Neural progenitor cell (in vitro differentiated cells): Measurements from ENCODE around the gene CRY1. TPM values are rescaled to one million over a fixed set of nuclear protein-coding genes. Genes with fewer than 3 reads are reported as not detected.

Experiments used
- DNase-seq: peaks from one replicate; pipeline ENCODE4 v3.0.0-alpha.2; 2016; ENCODE audit warnings: low spot score
- H2AFZ ChIP-seq: fragments of 200-600 bp; sonication (generic); replicated peaks from 2 replicates; pipeline ENCODE4 v1.6.1; 2016; ENCODE audit warnings: antibody characterized with exemption
- H3F3A ChIP-seq: fragments of 200-600 bp; sonication (generic); 2 replicates; pipeline ENCODE4 v1.6.1; 2016; ENCODE audit warnings: antibody characterized with exemption, low read depth
- H3K27ac ChIP-seq: fragments of 200-600 bp; sonication (generic); 2 replicates; pipeline ENCODE4 v1.5.1; 2016; ENCODE audit warnings: mild to moderate bottlenecking
- H3K27me3 ChIP-seq: fragments of 200-600 bp; sonication (generic); 2 replicates; pipeline ENCODE4 v1.6.1; 2016; ENCODE audit warnings: mild to moderate bottlenecking, moderate library complexity
- H3K36me3 ChIP-seq: fragments of 200-600 bp; sonication (generic); 2 replicates; pipeline ENCODE4 v1.5.1; 2016
- H3K4me1 ChIP-seq: fragments of 200-600 bp; sonication (generic); 2 replicates; pipeline ENCODE4 v1.6.1; 2016; ENCODE audit warnings: mixed run types
- H3K4me2 ChIP-seq: fragments of 200-600 bp; sonication (generic); 2 replicates; pipeline ENCODE4 v1.6.1; 2016
- H3K4me3 ChIP-seq: fragments of 200-600 bp; sonication (generic); 2 replicates; pipeline ENCODE4 v1.5.1; 2016
- H3K79me2 ChIP-seq: fragments of 200-600 bp; sonication (generic); 2 replicates; pipeline ENCODE4 v1.6.1; 2016; ENCODE audit warnings: low read depth
- H3K9ac ChIP-seq: fragments of 200-600 bp; sonication (generic); 2 replicates; pipeline ENCODE4 v1.6.1; 2016
- H3K9me3 ChIP-seq: fragments of 200-600 bp; sonication (generic); 2 replicates; pipeline ENCODE4 v1.5.1; 2016; ENCODE audit warnings: low read depth
- H4K20me1 ChIP-seq: fragments of 200-600 bp; sonication (generic); 2 replicates; pipeline ENCODE4 v1.6.1; 2016; ENCODE audit warnings: low read depth
- H3K27ac Mint-ChIP-seq: 3 replicates; pipeline ENCODE4 v1.8.0; 2021; ENCODE audit warnings: mixed read lengths
- H3K27me3 Mint-ChIP-seq: 2 replicates; pipeline ENCODE4 v1.8.0; 2022; ENCODE audit warnings: low read depth, mild to moderate bottlenecking, inconsistent platforms, moderate library complexity, mixed read lengths; ENCODE audit not compliant: insufficient read depth
- H3K36me3 Mint-ChIP-seq: 3 replicates; pipeline ENCODE4 v1.8.0; 2021; ENCODE audit warnings: mixed read lengths
- H3K4me1 Mint-ChIP-seq: 3 replicates; pipeline ENCODE4 v1.8.0; 2021; ENCODE audit warnings: mixed read lengths
- H3K4me3 Mint-ChIP-seq: 3 replicates; pipeline ENCODE4 v1.8.0; 2021; ENCODE audit warnings: mild to moderate bottlenecking, moderate library complexity, mixed read lengths
- H3K9me3 Mint-ChIP-seq: 3 replicates; pipeline ENCODE4 v1.8.0; 2020; ENCODE audit warnings: mixed read lengths
- EZH2 ChIP-seq: fragments of 200-600 bp; sonication (generic); IDR thresholded peaks from 2 replicates; pipeline ENCODE4 v1.6.1; 2017; ENCODE audit warnings: antibody characterized with exemption, mild to moderate bottlenecking, moderate library complexity
- EZH2phosphoT487 ChIP-seq: fragments of 200-600 bp; sonication (generic); IDR thresholded peaks from 2 replicates; pipeline ENCODE4 v1.6.1; 2017; ENCODE audit warnings: antibody characterized with exemption
- total RNA-seq: library from RNA; depleted of rRNA; stranded (reverse); fragments of >200 nt; gene quantifications from 2 replicates; pipeline ENCODE4 v1.2.3, GENCODE V29; 2015; ENCODE audit warnings: low replicate concordance
- TF ChIP-seq, protein P1 (sequence below): fragments of 200-600 bp; sonication (generic); IDR thresholded peaks from 2 replicates; pipeline ENCODE4 v1.5.1; 2017; ENCODE audit warnings: antibody characterized with exemption, mild to moderate bottlenecking

Gene CRY1
- total RNA-seq, 1 donor from 2014 or later = 51.3 TPM

DNA sequence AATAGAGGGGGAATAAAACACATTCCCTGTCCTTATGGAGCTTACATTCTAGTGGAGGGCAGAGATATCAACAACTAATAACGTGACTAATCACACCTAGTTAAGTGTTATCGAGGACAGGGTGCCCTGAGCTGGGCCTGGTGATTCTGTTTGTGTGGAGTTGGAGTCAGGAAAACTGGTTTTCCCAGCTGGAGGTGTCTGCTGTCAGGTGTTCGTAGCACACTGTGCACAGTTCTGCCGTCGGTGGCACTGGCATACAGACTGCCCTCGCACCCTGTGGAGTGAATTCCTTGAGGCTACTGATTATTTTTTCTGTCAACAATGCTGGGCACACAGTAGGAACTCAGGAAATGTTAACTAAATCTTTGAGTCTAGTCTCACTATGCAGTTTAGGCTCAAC lies 105.5 kb downstream of the CRY1 start:
- H3K4me1 Mint-ChIP-seq = peaks cover 15% of the 10 kb centered on the region
- Histone ChIP-seq H2AFZ (peak overlapping the region; percentile 20), H3K4me2 (peak overlapping the region; percentile 81)

DNA sequence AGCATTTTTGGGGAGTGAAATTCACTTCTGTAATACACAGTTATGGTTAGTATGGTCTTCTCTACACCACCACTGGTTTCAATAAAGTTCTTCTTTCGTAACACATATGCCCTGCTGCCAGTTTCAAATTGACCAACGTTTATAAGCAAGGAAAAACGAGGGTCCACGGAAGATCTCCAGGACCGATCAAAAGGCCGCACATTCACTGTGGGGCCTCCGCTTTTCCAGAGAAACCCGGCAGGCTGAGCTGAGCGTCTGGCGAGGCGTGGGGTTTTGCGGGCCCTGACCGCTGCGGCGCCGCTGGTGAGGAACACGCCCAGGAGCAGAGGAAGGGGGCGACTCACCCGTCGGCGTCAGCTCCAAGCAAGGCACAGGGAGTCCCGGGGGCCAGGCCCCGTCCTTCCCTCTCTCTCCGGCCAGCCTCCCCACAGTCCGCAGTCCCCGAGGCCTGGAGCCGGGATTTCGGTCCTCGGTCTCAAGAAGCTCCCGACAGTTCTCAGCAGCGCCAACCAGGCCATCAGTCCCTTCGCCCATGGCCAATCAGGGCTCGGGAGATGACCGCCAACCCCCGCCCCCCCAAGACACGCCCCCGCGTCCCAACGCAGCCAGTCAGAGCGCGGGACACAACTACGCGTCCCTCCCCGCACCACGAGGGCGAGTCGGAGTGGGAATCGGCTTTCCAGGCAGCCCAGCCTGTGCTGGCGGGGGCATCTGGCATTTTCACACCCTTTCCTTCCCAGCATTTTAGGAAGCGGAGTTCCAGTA lies 106.5 kb downstream of the CRY1 start, which contains the start of gene MTERF2:
Gene MTERF2, minus strand, starts transcription at position 522 of the 765 bp plus-strand sequence. CDS start 8,432 bp downstream, outside the sequence.
- no peak within 1 kb of the TSS for H3K27ac ChIP-seq
- peak within 1 kb of the TSS; percentile 81 for H2AFZ ChIP-seq
- Mint-ChIP-seq H3K36me3 (peaks cover 16% of the 10 kb centered on the region), H3K4me1 (peaks cover 15% of the 10 kb centered on the region), H3K9me3 (no peaks in the 10 kb centered on the region), H3K27ac (peak within 1 kb of the TSS; percentile 87), H3K4me3 (peak within 1 kb of the TSS; percentile 93), H3K27me3 (peaks cover 2% of the 10 kb centered on the region)
- TF ChIP-seq, protein P1, sequence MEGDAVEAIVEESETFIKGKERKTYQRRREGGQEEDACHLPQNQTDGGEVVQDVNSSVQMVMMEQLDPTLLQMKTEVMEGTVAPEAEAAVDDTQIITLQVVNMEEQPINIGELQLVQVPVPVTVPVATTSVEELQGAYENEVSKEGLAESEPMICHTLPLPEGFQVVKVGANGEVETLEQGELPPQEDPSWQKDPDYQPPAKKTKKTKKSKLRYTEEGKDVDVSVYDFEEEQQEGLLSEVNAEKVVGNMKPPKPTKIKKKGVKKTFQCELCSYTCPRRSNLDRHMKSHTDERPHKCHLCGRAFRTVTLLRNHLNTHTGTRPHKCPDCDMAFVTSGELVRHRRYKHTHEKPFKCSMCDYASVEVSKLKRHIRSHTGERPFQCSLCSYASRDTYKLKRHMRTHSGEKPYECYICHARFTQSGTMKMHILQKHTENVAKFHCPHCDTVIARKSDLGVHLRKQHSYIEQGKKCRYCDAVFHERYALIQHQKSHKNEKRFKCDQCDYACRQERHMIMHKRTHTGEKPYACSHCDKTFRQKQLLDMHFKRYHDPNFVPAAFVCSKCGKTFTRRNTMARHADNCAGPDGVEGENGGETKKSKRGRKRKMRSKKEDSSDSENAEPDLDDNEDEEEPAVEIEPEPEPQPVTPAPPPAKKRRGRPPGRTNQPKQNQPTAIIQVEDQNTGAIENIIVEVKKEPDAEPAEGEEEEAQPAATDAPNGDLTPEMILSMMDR = no peak
- TF ChIP-seq EZH2phosphoT487 (no peak), EZH2 (no peak)
- H3F3A ChIP-seq = peaks cover 16% of the 10 kb centered on the region
- H3K4me3 ChIP-seq = peak within 1 kb of the TSS; percentile 61
- H3K36me3 ChIP-seq = peaks cover 9% of the 10 kb centered on the region
- peak; percentile 97 for DNase-seq
- peak within 1 kb of the TSS; percentile 81 for H3K4me2 ChIP-seq
- no peaks in the 10 kb centered on the region for H4K20me1 ChIP-seq
- H3K9ac ChIP-seq = peak within 1 kb of the TSS; percentile 39
- no peaks in the 10 kb centered on the region for H3K9me3 ChIP-seq
- H3K79me2 ChIP-seq = peaks cover 7% of the 10 kb centered on the region
- no peaks in the 10 kb centered on the region for H3K27me3 ChIP-seq
- peaks cover 17% of the 10 kb centered on the region for H3K4me1 ChIP-seq

More for the DNA sequence above, 105.5 kb downstream of the CRY1 start:
- Mint-ChIP-seq H3K9me3 (no peaks in the 10 kb centered on the region), H3K27ac (no peak overlapping the region), H3K27me3 (peaks cover 2% of the 10 kb centered on the region), H3K36me3 (peaks cover 16% of the 10 kb centered on the region), H3K4me3 (peak overlapping the region; percentile 93)
- no peaks in the 10 kb centered on the region for H4K20me1 ChIP-seq
- H3F3A ChIP-seq = peaks cover 16% of the 10 kb centered on the region
- no peaks in the 10 kb centered on the region for H3K27me3 ChIP-seq
- peaks cover 4% of the 10 kb centered on the region for H3K36me3 ChIP-seq
- peaks cover 7% of the 10 kb centered on the region for H3K79me2 ChIP-seq
- TF ChIP-seq EZH2phosphoT487 = no peak
- TF ChIP-seq EZH2 = no peak
- TF ChIP-seq, protein P1 = no peak
- no peaks in the 10 kb centered on the region for H3K9me3 ChIP-seq
- peak; percentile 34 for DNase-seq
- no peak overlapping the region for H3K9ac ChIP-seq
- H3K27ac ChIP-seq = no peak overlapping the region
- H3K4me1 ChIP-seq = peaks cover 17% of the 10 kb centered on the region
- H3K4me3 ChIP-seq = peak overlapping the region; percentile 61

DNA sequence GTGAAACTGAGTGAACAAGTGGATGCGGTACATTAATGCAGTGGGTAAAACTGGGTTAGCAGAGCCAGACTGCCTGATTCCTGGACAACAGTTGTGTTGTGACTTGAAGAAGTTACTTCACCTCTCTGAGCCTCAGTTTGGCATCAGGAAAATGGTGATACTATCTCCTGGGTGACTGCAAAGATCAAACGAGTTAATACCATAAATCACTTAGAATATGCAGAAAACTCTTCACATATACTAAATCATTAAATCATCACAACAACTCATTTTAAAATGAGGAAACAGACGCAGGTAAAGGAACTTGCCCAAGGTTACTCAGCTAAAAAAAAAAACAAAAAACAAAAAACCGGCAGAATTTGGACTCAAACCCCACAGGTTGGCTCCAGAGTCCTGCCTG lies 107.2 kb downstream of the CRY1 start:
- Histone ChIP-seq H3F3A (peaks cover 16% of the 10 kb centered on the region), H3K4me2 (peak overlapping the region; percentile 81), H4K20me1 (no peaks in the 10 kb centered on the region), H3K27ac (no peak overlapping the region), H3K79me2 (peaks cover 7% of the 10 kb centered on the region), H3K4me1 (peaks cover 17% of the 10 kb centered on the region), H3K9ac (peak overlapping the region; percentile 39), H3K36me3 (peaks cover 9% of the 10 kb centered on the region), H3K9me3 (no peaks in the 10 kb centered on the region), H2AFZ (no peak overlapping the region), H3K27me3 (no peaks in the 10 kb centered on the region), H3K4me3 (peak overlapping the region; percentile 61)
- peaks cover 15% of the 10 kb centered on the region for H3K4me1 Mint-ChIP-seq
- peak overlapping the region; percentile 93 for H3K4me3 Mint-ChIP-seq
- peaks cover 16% of the 10 kb centered on the region for H3K36me3 Mint-ChIP-seq
- H3K27me3 Mint-ChIP-seq = peaks cover 2% of the 10 kb centered on the region
- no peak for TF ChIP-seq EZH2phosphoT487
- no peak for TF ChIP-seq EZH2
- TF ChIP-seq, protein P1 = no peak
- H3K9me3 Mint-ChIP-seq = no peaks in the 10 kb centered on the region
- no peak overlapping the region for H3K27ac Mint-ChIP-seq
- DNase-seq = no peak
